ENCODE results near the gene PDE6D. TPM values are rescaled to one million over a fixed set of nuclear protein-coding genes. Genes with fewer than 3 reads are reported as not detected.

The PDE6D gene
- total RNA-seq, 1 experiment from 2014 or later, result 43.8 TPM

DNA sequence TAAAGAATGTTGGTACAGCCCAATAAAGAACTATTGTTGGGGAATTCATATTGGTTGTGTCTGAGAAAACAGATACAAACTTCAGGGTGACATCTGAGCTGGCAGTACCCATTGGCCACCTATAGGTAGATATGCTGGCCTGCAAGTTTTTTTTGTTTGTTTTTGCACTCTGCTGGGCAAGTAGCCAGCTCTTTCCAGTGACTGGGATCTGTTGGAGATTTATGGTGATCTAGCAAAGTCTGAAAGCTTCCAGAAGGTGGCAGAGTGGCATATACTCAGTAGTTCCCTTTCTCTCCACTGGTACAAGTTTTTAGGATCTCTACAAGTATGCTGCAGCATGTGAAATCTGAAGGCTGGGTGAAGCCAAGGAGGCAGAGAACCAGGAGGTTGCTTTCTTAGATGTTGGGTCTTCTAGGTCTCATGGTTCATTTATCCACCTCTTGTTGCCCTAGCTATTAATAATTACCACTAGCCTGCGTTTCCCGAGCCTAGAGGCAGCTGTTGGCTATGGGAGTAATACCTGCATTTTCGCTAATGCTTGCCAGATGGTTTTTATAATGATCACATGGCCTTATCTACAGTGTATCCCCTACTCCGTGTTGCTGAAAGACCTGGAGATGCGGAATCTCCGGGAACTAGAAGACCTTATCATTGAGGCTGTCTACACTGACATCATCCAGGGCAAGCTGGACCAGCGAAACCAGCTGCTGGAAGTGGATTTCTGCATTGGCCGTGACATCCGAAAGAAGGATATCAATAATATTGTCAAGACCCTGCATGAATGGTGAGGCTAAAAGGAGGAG is 14.6 kb upstream of the PDE6D start:
- Histone ChIP-seq H3K9me3 (ENCODE audit: low read length) (no peaks in the 10 kb centered on the region), H3K27ac (ENCODE audit: low read length) (no peak overlapping the region), H3K9ac (ENCODE audit: low read length) (no peak overlapping the region), H3K4me1 (ENCODE audit: insufficient read depth, low read length) (peaks cover 4% of the 10 kb centered on the region), H3K36me3 (ENCODE audit: low read depth, low read length) (peaks cover 67% of the 10 kb centered on the region), H2AFZ (ENCODE audit: low read length) (no peak overlapping the region), H4K20me1 (ENCODE audit: low read length) (peaks cover 3% of the 10 kb centered on the region; the same call in 1 of the 2 replicates), H3K79me2 (ENCODE audit: low read length) (peaks cover 34% of the 10 kb centered on the region), H3K4me3 (ENCODE audit: low read length) (no peak overlapping the region), H3K4me2 (ENCODE audit: low read length) (no peak overlapping the region), H3K9me2 (replicated peaks; ENCODE audit: low read length) (no peaks in the 10 kb centered on the region), H3K27me3 (ENCODE audit: low read length) (no peaks in the 10 kb centered on the region), H3F3A (ENCODE audit: low read length, unreplicated experiment) (no peaks in the 10 kb centered on the region)
- ChIA-PET CTCF (interaction anchor here (0.5 to 1.1 kb wide), 10 partner anchors 11 to 793 kb away, joined by 3 to 6 read pairs (median 3); partner anchors contain the start of gene PTMA), POLR2A (ENCODE audit: unreplicated experiment) (interaction anchor here (0.6 to 0.7 kb wide), 2 partner anchors 60 to 165 kb away, joined by 3 read pairs; no protein-coding TSS in a partner anchor)
- no peak for TF ChIP-seq EZH2 (IDR thresholded peaks at IDR 0.05; ENCODE audit: low read length, unreplicated experiment)
- no peak for TF ChIP-seq EZH2phosphoT487 (IDR thresholded peaks at IDR 0.05; ENCODE audit: borderline replicate concordance, low read length)
- peak; percentile 78 for TF ChIP-seq CTCF (conservative IDR thresholded peaks at IDR 0.05; ENCODE audit: low read depth, low read length)
- no TSS peak for BruUV-seq (replicated peaks)
- intact Hi-C loops (cut with micrococcal nuclease), result no loop called here
- ATAC-seq, result peak; percentile 92
- DNase-seq, result peak; percentile 95

DNA sequence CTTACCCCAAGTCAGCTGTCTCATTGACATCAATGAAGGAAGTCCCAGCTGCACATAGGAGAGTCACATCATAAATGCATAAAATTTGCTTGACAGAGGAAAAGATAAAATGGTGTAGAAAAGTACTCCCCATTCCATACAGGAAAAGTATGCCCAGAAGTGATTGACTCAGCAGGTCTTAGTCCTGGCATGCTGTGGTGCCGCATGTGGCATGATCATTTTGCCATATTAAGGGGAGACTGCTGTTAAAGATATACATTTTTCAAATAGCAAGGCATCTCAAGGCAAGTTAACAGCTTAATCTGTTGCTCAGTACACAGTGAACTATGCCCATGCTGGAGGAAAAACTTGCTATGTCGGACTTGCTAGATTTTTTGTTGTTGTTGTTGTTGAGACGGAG is 13.3 kb upstream of the PDE6D start:
- Histone ChIP-seq H3K27ac (ENCODE audit: low read length) (no peak overlapping the region), H3K27me3 (ENCODE audit: low read length) (no peaks in the 10 kb centered on the region), H3K9me2 (replicated peaks; ENCODE audit: low read length) (no peaks in the 10 kb centered on the region), H3K79me2 (ENCODE audit: low read length) (peaks cover 45% of the 10 kb centered on the region), H3K4me3 (ENCODE audit: low read length) (no peak overlapping the region), H3K4me2 (ENCODE audit: low read length) (no peak overlapping the region), H3F3A (ENCODE audit: low read length, unreplicated experiment) (no peaks in the 10 kb centered on the region), H4K20me1 (ENCODE audit: low read length) (peaks cover 3% of the 10 kb centered on the region; the same call in 1 of the 2 replicates), H3K36me3 (ENCODE audit: low read depth, low read length) (peaks cover 59% of the 10 kb centered on the region; the same call in 1 of the 2 replicates), H2AFZ (ENCODE audit: low read length) (no peak overlapping the region), H3K9ac (ENCODE audit: low read length) (no peak overlapping the region), H3K4me1 (ENCODE audit: insufficient read depth, low read length) (peaks cover 4% of the 10 kb centered on the region), H3K9me3 (ENCODE audit: low read length) (no peaks in the 10 kb centered on the region)
- CTCF ChIA-PET, result no interaction called here
- TF ChIP-seq CTCF (conservative IDR thresholded peaks at IDR 0.05; ENCODE audit: low read depth, low read length), result no peak
- TF ChIP-seq EZH2phosphoT487 (IDR thresholded peaks at IDR 0.05; ENCODE audit: borderline replicate concordance, low read length), result no peak
- no peak for TF ChIP-seq EZH2 (IDR thresholded peaks at IDR 0.05; ENCODE audit: low read length, unreplicated experiment)
- DNase-seq (no peak), ATAC-seq (no peak)
- POLR2A ChIA-PET (ENCODE audit: unreplicated experiment), result interaction anchor here (0.7 kb wide), 1 partner anchor 8 kb away, joined by 5 read pairs; the partner anchor contains the start of gene COPS7B
- no TSS peak for BruUV-seq (replicated peaks)
- intact Hi-C loops (cut with micrococcal nuclease), result no loop called here

DNA sequence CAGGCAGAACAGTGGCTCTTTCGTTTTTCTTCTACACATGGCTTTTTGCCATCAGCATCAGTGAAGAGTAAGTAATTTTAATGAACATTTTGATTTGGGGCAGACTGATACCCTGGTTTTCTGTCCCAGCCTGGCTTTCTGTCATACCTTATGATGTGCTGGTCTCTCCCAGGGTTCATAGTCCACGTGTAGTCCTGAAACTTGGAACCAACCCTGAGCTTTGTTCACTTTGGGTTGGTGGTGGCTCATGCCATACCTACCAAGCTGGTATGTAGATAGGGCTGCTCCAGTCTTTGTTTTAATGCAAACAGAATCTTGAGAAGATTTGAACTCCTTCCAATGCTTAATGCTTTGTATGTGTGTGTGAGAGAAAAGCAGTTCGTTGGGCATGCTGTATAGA is 10.0 kb upstream of the PDE6D start:
- Histone ChIP-seq H4K20me1 (ENCODE audit: low read length) (peaks cover 14% of the 10 kb centered on the region), H3K27ac (ENCODE audit: low read length) (no peak overlapping the region), H3K9me2 (replicated peaks; ENCODE audit: low read length) (no peaks in the 10 kb centered on the region), H3K9me3 (ENCODE audit: low read length) (no peaks in the 10 kb centered on the region), H3K4me2 (ENCODE audit: low read length) (no peak overlapping the region), H3K27me3 (ENCODE audit: low read length) (no peaks in the 10 kb centered on the region), H3K79me2 (ENCODE audit: low read length) (peaks cover 75% of the 10 kb centered on the region), H3K9ac (ENCODE audit: low read length) (no peak overlapping the region), H2AFZ (ENCODE audit: low read length) (no peak overlapping the region), H3K4me3 (ENCODE audit: low read length) (no peak overlapping the region), H3K36me3 (ENCODE audit: low read depth, low read length) (peaks cover 35% of the 10 kb centered on the region), H3K4me1 (ENCODE audit: insufficient read depth, low read length) (peaks cover 13% of the 10 kb centered on the region), H3F3A (ENCODE audit: low read length, unreplicated experiment) (no peaks in the 10 kb centered on the region)
- CTCF ChIA-PET, result no interaction called here
- intact Hi-C loops (cut with micrococcal nuclease), result no loop called here
- BruUV-seq (replicated peaks), result no TSS peak
- no peak for DNase-seq
- no peak for ATAC-seq
- POLR2A ChIA-PET (ENCODE audit: unreplicated experiment), result interaction anchor here (0.6 kb wide), 1 partner anchor 69 kb away, joined by 4 read pairs; no protein-coding TSS in a partner anchor
- TF ChIP-seq EZH2phosphoT487 (IDR thresholded peaks at IDR 0.05; ENCODE audit: borderline replicate concordance, low read length) (no peak), CTCF (conservative IDR thresholded peaks at IDR 0.05; ENCODE audit: low read depth, low read length) (no peak), EZH2 (IDR thresholded peaks at IDR 0.05; ENCODE audit: low read length, unreplicated experiment) (no peak)

All from PC-3 (cell line).